NAMALWA (cell line): Measurements from ENCODE around the gene SLC45A1.
"Not testable (repeated sequence)": the region's sequence is repeated elsewhere in the genome, so short reads cannot be mapped to it uniquely, and the experiment has no call there.

Experiments
- DNase-seq: peaks from one replicate; pipeline ENCODE4 v3.0.0-alpha.2; 2015; ENCODE audit warnings: low spot score

The SLC45A1 gene

DNA sequence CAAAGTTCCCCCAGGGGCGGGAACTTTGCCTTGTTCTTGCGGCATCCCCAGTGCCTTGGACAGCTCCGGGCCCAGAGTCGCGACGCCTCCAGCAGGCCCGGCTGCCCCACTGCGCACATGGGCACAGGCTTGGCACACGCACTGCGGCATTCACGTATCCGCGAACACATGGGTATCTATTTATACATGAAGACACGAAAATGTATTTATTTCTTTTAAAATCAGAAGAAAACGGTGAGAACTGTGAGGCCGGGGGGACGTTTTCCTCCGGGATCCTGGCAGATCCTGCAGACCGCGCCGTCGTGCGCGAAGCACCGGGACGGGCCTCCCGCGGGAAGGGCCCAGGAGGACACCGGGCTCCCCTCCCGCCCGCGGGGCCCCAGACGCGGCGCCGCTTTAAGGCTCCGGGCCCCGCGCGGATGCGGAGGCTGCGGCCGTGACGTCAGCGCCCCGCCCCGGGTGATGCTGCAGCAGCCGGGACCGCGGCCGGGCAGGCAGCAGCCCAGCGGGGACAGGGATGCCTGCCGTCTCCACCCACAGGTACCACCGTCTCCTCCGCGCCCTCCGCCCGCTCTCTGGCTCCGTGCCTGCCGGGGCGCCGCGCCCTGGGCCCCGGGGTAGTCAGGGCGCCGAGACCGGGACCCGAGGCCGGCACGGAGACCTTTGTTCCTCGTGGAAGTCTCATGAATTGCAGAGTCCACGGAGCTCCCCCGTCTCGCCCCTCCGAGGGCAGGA is at the start of gene SLC45A1:
Gene SLC45A1 (plus strand): TSS at position 468 of the 735 bp plus-strand sequence. CDS start 6,216 bp downstream, outside the sequence.
- DNase-seq = no peak

DNA sequence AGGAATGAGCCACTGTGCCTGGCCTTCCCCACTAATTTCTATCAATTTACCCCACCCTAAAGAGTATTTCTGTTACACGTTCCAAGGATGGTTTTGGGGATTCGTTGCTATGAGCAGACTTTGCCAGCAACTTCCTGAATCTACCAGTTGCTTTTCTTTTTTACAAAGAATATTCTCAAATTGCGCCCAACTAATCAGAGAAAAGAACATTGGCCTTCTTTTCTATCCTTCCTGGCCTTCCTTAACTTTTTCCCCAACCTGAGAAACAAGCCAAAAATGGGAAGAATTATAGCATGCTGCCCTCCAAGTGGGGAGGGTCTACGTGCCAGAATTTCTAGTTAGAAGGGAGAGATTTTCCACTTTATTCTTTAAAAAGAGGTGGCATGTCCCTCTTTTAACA is 44.9 kb upstream of the SLC45A1 start:
- DNase-seq = no peak

DNA sequence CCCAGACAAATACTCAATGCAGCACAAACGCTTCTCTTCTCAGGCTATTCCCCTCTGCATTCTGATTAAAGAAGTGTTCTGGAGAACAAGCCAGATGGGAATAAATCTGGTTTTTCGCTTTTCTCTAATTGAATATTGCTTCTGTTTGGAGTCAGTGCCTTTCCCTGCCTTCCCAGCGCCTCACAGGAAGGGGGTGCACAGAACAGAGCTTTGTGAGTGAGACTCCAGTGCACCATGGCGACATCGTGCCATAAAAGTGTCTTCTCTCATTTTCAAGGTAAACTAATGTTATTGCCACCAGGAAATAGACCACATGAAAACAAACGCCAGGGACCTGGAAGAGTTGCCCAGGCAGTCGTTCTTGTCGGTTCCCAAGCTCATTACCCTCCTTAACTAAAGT is 43.6 kb upstream of the SLC45A1 start:
- DNase-seq = no peak

DNA sequence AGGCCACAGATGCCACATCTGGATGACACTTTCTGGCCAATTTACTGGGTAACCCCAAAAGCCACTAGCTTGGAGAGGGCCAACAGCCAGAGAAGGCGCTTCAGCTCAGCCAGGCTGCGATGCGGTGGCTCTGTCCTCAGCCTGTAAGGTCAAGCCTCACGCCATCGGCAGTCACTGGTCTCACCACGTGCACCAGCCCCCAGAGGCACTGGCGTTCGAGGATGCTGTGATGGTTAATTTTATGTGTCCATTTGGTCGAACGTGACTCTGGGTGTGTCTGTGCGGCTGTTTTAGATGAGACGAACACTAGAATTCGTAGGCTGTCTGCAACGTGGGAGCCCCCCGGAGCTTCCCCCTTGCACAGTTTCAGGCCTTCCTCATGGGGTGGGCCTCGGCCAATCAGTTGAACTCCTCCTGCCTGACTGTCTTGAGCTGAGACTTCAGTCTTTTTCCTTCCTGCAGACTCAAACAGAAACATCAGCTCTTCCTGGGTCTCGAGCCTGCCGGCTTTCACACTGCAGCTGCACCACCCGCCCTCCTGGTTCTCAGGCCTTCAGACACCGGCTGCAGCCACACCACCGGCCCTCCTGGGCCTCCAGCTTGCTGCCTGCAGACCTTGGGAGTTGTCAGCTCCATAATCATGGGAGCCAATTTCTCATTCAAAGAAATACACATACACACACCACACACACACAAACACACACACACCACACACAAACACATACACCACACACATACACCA is 41.6 kb upstream of the SLC45A1 start:
- DNase-seq = peak; percentile 46

DNA sequence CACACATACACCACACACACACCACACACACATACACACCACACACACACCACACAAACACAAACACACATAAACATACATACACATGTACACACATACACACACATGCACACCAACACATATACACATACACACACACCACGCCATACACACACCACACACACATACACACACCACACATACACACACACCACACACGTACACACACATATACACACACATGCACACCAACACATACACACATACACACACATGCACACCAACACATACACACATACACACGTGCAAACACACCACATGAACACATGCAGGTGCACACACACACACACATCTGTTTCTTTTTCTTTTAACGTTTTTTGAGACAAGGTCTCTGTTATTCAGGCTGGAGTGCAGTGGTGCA is 41.0 kb upstream of the SLC45A1 start:
- DNase-seq = no peak

DNA sequence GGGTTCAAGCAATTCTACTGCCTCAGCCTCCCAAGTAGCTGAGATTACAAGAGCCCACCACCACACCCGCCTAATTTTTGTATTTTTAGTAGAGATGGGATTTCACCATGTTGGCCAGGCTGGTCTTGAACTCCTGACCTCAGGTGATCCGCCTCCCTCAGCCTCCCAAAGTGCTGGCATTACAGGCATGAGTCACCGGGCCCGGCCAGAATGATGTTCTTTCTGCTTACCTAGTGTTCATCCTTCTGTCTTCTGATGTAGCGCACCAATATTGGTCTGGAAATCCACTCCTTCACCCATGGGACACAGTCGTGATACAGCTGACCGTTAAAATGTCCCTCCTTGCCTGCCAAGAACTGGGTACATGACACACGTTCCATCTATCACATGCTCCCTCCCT is 39.2 kb upstream of the SLC45A1 start:
- not testable (repeated sequence) for DNase-seq

DNA sequence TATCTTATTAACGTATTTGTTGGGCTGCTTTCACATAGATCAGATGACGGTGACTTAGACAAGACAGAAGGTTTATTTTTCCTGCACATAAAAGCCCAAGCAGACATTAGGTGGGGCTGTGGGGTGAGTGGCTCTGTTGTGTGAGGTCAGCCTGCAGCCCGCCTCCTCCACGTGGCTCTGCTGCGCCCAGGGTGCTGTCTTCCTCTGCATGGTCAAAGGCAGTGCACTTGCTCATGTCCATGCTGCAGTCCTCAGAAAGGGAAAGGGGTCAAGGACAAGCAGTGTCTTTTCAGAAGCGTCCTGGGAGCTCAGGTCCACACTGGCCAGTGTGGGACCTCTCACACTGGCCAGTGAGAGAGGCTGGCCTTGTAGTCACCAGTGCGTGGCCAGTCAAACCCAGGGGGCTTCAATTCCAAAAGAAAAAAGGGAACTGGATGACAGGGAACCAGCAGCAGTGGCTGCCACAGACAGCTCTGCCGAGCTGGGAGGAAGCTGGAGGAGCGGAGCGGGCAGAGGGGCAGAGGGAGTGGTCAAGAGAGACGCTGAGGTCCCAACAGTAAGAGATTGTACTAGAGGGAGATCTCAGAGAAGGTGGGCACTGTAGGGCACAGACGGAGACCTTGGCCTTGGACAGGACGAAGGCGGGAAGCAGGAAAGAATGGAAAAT is 35.9 kb upstream of the SLC45A1 start:
- no peak for DNase-seq

DNA sequence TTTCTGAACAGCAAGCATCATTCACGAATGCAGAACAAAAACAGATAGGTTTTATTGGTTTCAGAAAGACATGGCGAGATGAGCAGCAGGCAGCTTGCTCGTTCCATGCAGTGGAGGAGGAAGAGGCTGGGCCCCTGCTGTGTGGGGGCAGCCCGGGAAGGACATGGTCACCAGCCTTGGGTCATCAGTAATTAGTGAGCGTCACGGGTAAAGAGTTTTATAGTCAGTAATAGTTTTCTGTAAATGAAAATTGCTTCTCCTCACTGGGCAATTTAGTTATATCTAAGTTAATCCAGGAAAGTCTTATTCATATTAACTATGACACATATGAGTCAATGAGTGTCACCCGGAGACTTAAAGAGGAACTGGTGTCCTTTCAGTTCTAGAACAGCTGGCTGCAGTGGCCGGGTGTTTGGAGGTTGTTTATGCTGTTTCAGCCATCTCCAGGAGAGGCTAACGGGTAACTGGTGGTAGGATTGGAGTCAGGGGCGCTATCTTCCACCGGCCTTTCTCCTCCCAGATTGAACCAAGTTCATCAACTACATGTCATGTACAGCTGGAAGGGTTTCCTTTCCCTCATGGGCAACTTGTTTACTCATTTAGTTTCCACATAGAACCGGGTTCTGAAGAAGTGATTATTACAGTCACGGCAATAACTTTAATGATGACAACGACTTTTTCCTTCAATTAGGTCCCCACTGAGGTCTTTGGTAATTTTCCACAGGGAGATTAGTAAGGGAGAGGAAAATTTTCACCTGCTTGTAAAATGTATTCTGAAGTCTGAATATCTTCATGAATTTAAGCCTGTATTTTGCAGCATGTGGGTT is 34.6 kb upstream of the SLC45A1 start:
- peak; percentile 62 for DNase-seq

DNA sequence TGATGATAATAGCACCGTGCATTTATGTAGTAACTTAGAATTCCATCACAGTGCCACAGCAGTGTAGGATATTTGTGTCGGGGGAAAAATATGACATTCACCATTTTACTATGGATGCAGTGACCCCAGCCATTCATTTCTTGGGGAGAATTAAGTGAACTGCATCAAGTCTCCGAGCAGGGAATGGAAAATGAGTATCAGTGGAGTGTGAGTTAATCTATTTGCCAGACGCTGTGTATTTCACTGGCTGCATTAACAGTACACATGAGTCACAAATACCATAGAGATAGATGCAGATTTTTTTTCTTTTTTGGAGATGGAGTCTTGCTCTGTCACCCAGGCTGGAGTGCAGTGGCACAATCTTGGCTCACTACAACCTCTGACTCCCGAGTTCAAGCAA is 33.8 kb upstream of the SLC45A1 start:
- DNase-seq = no peak

DNA sequence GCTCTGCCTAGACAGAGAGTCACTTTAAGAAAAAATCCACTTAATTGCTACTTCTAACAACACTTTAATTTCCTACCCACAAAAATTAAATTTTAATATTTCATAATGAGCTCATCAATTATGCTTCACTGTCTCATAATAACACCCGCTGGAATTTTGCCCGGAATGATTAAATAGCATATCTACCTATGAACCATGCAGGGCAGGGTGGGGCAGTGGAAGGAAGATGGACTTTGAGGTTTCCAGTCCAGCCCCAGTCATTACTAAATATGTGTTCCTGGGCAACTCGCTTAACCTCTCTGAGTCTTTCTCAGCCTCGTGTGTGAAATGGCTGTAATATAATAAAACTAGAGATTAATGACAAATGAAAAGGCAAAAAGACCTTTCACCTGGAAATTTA is 32.8 kb upstream of the SLC45A1 start:
- DNase-seq = no peak

DNA sequence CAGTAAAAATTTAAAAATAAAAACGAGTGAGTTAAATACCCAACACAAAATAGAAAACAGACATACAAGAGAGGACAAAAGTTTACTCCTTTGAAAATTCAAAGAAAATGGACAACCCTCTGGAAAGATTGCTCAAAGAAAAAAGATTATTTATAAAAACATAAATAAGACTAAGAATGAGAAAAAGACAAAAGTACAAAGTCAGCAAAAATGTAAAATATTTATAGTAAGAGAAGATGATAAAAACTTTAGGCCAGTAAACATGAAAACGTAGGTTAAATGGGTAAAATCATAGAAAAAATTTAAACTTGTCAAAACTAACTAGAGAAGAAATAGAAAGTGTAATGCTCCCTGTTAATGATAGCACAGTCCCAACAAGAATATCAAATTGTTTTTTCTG is 31.9 kb upstream of the SLC45A1 start:
- no peak for DNase-seq

DNA sequence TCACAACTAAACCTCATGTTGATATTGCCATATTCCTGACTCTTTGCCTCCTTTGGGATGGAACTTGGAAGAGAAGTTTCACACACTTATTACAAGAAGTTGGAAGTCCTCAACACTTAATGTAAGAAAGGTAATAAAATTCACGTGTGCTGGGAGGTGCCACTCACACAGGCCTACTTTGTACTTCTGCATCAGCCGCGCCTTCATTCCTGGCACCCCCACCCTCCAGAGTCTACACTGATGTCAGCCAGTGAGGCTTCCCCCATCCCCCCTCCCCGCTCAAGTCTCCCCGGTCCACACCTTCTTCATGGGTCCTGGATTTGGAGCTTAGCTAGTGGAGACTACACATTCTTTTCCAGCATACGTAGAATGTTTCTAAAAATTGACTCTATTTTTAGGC is 24.8 kb upstream of the SLC45A1 start:
- no peak for DNase-seq

DNA sequence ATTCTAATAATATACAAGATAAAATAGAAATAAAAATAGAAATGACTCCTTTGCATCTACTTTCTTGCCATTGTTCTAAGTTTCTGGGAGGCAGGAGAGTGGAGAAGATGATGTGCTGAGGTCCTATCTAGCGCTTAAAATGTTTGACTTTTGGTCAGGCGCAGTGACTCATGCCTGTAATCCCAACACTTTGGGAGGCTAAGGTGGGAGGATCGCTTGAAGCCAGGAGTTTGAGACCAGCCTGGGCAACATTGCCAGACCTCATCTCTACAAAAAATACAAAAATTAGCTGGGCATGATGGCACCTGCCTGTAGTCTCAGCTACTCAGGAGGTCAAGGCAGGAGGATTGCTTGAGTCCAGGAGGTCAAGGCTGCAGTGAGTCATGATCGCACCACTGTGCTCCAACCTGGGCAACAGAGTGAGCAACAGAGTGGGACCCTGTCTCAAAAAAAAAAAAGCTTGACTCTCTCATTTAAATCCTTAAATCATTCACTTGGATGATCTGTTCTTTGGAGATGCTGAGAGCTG is 24.2 kb upstream of the SLC45A1 start:
- DNase-seq = no peak

DNA sequence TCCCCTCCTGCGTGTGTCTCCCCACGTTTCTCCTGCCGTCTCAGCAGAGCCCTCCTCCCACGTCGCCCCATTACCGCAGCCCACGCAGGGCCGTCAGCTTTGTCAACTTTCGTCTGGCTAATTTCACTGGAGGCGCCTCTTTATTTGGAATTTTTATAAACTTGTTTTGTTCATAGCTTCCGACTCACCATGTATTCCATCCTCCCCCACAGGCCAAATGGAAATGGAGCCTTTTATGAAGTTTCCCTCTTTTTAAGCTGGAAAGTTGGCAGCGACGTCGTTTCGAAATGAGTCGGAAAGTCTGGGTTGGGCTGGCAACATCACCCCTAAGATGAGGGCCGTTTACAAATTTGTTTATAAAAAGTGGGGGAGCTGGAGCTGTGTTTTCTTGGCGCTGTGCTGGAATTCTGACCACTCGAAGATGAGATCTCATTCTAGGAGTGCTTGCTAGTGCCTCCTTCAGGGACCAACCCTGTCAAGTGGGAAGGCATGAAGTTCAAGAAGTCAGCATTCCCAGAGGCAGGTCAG is 23.7 kb upstream of the SLC45A1 start:
- DNase-seq = no peak

DNA sequence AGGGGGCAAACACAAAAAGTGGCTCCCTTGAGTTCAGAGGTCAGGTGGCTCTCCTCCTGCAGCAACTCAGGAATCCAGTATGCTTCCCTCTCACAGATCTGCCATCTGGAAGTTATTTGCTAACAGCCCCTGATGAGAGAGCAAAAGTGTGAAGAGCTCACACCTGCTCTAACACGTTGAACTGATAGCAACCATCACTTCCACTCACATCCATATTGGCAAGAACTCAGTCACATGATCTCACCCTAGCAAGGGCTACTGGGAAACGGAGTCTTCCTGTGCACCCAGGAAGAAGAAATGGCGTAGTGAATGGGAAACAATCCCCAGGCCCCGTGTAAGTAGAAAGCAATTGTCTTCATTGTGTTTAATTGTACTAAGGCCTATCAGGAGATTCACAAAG is 20.7 kb upstream of the SLC45A1 start:
- DNase-seq = no peak

DNA sequence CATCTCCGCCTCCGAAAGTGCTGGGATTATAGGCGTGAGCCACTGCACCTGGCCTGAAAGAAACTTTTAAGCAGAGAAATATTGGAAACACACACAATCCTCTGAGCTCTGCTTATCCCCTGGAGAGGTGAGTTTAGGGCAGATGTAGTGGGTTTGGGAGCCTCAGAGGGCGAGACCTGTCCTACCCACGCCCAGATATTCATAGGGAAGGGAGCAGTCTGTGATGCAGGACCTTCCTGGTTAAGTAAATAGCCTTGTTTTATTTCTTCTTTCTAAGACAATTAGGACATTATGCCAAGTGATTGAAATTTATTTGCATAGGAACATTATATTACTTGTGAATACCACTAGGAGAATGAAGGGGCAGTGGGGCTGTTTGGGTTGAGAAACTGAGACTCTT is 18.0 kb upstream of the SLC45A1 start:
- DNase-seq = no peak

DNA sequence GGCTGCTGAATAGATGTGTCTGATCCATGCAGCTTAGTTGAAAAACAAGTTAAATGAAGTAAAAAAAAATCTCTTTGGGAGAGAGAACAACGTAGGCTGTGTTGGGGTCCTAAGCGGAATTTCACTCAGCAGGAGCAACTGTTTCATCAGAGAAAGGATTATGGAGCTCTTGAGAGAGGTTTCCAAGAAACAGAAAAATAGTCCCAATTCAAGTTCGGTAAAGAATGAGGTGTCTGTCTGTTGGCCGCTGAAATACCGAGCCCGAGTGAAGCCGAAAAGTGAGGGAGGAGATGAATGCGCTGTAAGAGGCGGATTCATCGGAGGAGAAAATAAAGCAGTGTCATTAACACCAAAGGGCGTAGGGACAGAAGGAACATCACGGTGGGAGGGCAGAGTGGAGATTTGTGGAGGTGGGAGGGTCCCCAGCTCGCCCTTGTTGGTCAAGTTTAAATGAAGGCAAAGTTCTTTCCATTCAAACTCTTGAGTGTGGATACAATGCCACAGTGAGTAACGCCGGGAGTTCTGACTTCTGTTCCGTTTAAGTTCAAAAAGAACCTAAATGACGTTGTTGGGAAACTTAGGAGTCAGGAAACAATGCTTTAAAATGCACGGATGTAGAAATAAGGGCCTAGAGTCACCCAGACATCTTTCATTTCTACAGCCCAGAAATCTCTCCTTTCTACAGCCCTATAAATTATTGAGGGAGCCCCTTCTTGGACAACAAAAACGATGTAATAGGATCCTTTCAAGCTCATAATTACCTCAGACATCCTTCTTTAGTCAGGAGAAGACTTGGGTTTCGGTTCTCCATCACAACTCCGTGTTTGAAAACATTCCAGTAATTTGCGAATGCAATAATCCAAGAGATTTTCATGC is 15.6 kb upstream of the SLC45A1 start:
- no peak for DNase-seq

DNA sequence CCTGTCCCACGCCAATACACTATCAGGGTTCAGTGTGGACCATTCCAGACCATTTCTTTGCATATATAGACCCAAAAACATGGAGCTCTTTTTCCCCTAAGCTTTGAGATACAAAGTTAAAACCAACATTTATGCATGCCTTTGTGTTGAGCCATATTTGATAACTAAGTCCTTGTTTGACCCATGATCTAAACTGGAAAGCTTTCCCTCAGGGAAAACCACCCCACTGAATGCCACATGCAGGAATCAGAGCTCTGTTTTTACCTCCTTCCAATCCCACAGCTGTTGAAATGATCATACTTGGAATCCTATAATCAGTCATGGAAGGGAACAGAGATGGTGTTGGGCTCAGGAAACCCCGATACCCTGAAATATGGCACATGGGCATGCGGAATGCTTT is 14.8 kb upstream of the SLC45A1 start:
- DNase-seq = no peak

DNA sequence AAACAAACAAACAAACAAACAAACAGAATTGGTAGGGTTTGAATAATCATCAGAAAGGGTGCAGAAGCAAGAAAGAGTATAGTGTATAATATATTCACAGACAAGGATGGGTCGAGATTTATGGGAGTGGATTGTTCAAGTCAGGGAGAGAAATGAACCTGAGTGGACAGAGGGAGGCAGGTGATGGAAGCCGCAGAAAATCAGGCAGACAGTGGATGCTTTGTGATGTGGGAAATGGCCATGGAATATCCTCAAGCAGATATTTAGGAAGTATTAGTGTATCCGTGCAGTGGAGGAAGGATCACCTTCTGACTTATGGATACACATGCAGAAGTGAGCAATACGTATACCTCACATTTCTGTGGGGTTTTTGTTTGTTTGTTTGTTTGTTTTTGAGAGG is 14.0 kb upstream of the SLC45A1 start:
- no peak for DNase-seq

DNA sequence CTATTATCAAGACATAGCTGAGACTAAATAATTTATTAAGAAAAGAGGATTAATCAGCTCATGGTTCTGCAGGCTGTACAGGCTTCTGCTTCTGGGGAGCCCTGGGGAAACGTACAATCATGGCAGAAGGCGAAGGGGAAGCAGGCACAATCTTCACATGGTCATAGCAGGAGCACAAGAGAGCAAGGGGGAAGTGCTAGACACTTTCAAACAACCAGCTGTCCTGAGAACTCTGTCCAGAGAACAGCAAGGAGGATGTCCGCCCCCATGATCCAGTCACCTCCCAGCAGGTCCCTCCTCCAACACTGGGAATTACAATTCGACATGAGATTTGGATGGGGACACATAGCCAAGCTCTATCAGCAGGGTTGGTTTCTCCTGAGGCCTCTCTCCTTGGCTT is 10.3 kb upstream of the SLC45A1 start:
- no peak for DNase-seq
